Measurements from ENCODE around the gene SMG6. TPM values are rescaled to one million over a fixed set of nuclear protein-coding genes. Genes with fewer than 3 reads are reported as not detected.

SMG6 gene
- total and polyA plus RNA-seq, 2 of the 4 experiments (the other 2 are of a cell fraction) = 16.3 to 30.3 TPM

DNA sequence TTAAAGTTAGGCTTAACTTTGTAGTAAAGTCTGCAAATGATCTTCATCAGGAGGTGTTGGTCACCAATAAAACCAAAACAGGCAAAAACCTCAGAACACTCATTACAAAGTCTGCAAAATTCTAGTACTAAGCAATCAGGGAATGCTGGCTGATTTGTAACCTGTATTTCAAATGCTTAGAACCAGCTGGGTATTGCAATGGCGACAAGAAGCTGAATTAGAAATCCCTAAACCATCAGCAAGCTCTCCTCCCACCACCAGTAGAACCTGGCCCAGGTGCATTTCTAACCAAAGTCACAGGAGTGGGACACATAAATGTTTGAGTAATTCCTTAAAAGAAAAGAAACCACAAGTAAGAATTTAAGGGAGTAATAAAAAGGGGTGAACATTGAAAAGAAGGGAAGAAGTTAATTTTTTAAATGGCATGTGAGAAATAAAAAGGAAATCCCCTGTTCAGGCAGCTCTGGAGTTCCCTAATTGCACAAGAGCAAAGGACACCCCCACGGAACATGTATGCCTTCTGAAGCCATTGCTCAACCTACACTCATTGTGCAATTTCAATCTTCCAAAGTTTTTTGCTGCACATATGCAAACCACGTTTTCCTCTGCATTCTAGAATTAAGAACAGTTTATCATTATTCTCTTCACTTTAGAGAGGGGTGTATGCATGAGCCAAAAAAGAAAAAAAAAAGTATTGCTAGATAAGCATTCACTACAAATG, 145.8 kb downstream of the SMG6 start:
- peak overlapping the region; percentile 52; the same call in 1 of the 2 replicates for H3K27ac ChIP-seq (ENCODE audit: insufficient read depth, low read length)
- H3K23ac ChIP-seq (ENCODE audit: low read depth, low read length) = peak overlapping the region; percentile 83
- TF ChIP-seq MAZ (IDR thresholded peaks at IDR 0.05; ENCODE audit: borderline replicate concordance, low read depth, low read length) (peak; percentile 34; the same call in 1 of the 2 replicates), BHLHE40 (IDR thresholded peaks at IDR 0.05; ENCODE audit: low read depth, low read length) (peak; percentile 22; the same call in 1 of the 2 replicates), SMC3 (IDR thresholded peaks at IDR 0.05; ENCODE audit: low read depth, low read length) (peak; percentile 30; the same call in 1 of the 2 replicates), RCOR1 (IDR thresholded peaks at IDR 0.05; ENCODE audit: insufficient replicate concordance, low read length) (no peak), MXI1 (IDR thresholded peaks at IDR 0.05; ENCODE audit: borderline replicate concordance, low read depth, low read length) (0 out of 2 replicates have a peak, but pooled peaks have one; percentile 64), CEBPB (IDR thresholded peaks at IDR 0.05; ENCODE audit: low read depth, low read length) (peak; percentile 100), RAD21 (IDR thresholded peaks at IDR 0.05; ENCODE audit: low read length) (no peak)
- TF ChIP-seq, protein P1, sequence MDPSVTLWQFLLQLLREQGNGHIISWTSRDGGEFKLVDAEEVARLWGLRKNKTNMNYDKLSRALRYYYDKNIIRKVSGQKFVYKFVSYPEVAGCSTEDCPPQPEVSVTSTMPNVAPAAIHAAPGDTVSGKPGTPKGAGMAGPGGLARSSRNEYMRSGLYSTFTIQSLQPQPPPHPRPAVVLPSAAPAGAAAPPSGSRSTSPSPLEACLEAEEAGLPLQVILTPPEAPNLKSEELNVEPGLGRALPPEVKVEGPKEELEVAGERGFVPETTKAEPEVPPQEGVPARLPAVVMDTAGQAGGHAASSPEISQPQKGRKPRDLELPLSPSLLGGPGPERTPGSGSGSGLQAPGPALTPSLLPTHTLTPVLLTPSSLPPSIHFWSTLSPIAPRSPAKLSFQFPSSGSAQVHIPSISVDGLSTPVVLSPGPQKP (IDR thresholded peaks at IDR 0.05; ENCODE audit: borderline replicate concordance, low read depth, low read length) = no peak
- CTCF ChIA-PET = interaction anchor here (0.6 to 1.0 kb wide), 2 partner anchors 12 to 89 kb away, joined by 4 to 5 read pairs; no protein-coding TSS in a partner anchor
- ATAC-seq (ENCODE audit: low read depth) (peak; percentile 75), DNase-seq (peak; percentile 97)
- H4K5ac ChIP-seq (ENCODE audit: low read depth, low read length) = peak overlapping the region; percentile 83; the same call in 1 of the 2 replicates
- H2BK15ac ChIP-seq (ENCODE audit: low read depth, low read length) = peak overlapping the region; percentile 82
- no TSS peak for BruUV-seq (replicated peaks)
- H2AK5ac ChIP-seq (ENCODE audit: low read depth, low read length) = peak overlapping the region; percentile 91
- peak overlapping the region; percentile 56; the same call in 1 of the 2 replicates for H4K91ac ChIP-seq (ENCODE audit: insufficient read depth, low read depth, low read length)
- peaks cover 10 to 38% of the 10 kb centered on the region in 2 experiments for H3K79me1 ChIP-seq (ENCODE audit: low read depth in 1 of 2, low read length in 2 of 2)
- peak overlapping the region; percentile 85 for H2BK20ac ChIP-seq (ENCODE audit: low read depth, low read length)
- no peak overlapping the region for H2AFZ ChIP-seq (replicated peaks; ENCODE audit: low read length, poor library complexity)
- no peak overlapping the region for H3K4me3 ChIP-seq (ENCODE audit: insufficient read depth, low read depth, low read length)
- peaks cover 15% of the 10 kb centered on the region; the same call in 1 of the 2 replicates for H3K9me1 ChIP-seq (ENCODE audit: insufficient read depth, low read length)
- intact Hi-C loops (cut with micrococcal nuclease) = no loop called here
- no peaks in the 10 kb centered on the region for H3K9me3 ChIP-seq (ENCODE audit: control insufficient read depth, insufficient read depth, low read length)
- peak overlapping the region; percentile 61 for H2BK120ac ChIP-seq (ENCODE audit: low read depth, low read length)
- dilution Hi-C loops (cut with HindIII; ENCODE audit: low sequenced_read_pairs, unreplicated experiment) = no loop called here
- no peak overlapping the region; the same call in 1 of the 2 replicates for H3K9ac ChIP-seq (ENCODE audit: low read depth, low read length)
- H4K20me1 ChIP-seq (ENCODE audit: insufficient read depth, low read length) = no peaks in the 10 kb centered on the region
- no CpG with 5 or more reads among the region's 3 CpGs for WGBS, 2 experiments (ENCODE audit: extremely low coverage in 2 of 2, insufficient read length in 1 of 2)
- H2AK9ac ChIP-seq (replicated peaks; ENCODE audit: low read depth, low read length, poor library complexity) = no peak overlapping the region
- peak overlapping the region; percentile 64 for H3K4ac ChIP-seq (ENCODE audit: low read depth, low read length)
- H3K36me3 ChIP-seq (ENCODE audit: control insufficient read depth, insufficient read depth, low read length) = peaks cover 17% of the 10 kb centered on the region
- H4K8ac ChIP-seq (ENCODE audit: low read depth in 2 of 2, low read length in 2 of 2) = peak overlapping the region; percentile 41 to 60; a peak in 2 of 4 replicates
- in situ Hi-C loops (cut with MboI; ENCODE audit: low sequenced_read_pairs) = no loop called here
- peak overlapping the region; percentile 62 for H2BK5ac ChIP-seq (ENCODE audit: low read depth, low read length, poor library complexity, severe bottlenecking)
- POLR2A ChIA-PET (ENCODE audit: unreplicated experiment) = no interaction called here
- peak overlapping the region; percentile 26; the same call in 1 of the 2 replicates for H3K4me2 ChIP-seq (ENCODE audit: low read depth, low read length)
- H3K14ac ChIP-seq (replicated peaks; ENCODE audit: low read depth, low read length) = peak overlapping the region; percentile 73
- H3K56ac ChIP-seq (ENCODE audit: extremely low read depth, insufficient read depth, low read length) = no peak overlapping the region; the same call in 1 of the 2 replicates
- peaks cover 18% of the 10 kb centered on the region for H3K4me1 ChIP-seq (ENCODE audit: control insufficient read depth, insufficient read depth, low read length)
- H3K27me3 ChIP-seq (ENCODE audit: control insufficient read depth, insufficient read depth, low read length) = no peaks in the 10 kb centered on the region
- peak overlapping the region; percentile 85 for H3K18ac ChIP-seq (ENCODE audit: low read depth, low read length)
